ENCODE results near the gene KCNJ6.

Gene KCNJ6

DNA sequence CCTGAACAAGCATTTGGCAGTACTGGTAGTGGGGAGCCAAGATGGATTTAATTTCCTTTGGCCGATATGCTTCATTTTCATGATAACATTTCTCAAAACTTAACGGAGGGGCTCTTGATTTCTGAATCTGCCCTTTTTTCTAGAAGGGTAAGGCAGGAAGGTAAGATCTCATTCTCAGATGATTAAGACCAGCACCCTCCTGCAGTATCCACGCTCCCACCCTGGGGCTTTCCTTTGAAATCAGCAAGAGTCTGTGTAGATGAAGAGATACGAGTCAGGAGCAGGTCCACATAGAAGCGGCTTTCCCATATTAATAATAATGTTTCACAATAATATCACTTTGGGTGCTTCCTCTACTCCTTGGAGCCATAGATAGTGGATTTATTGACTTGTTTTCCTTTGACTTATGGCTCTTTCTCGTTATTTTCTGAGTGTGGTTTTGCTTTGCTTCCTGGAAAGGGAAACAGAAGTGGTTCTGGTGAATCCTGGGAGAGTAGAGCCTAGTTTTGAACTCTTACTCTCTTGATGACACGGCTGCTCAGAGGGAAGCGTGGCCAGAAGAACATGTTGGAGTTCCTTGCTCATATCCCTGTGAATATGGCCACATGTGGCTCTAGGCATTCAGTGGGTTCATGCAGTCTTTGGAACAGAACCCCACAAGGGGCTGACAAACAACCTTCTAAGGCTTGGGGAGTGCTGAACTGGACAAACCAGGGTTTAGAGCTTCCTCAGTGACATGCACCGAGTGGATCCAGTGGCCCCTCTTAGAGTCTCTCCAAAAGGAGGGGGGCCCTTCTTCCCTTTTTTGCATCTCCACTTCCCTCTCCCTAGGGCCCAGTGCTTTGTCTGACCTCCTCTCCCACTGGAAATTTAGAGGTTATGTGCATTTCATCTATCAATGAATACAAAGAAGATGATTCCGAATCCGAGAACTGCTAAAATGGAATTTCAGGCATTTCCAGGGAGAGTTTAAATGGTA is 354.0 kb downstream of the KCNJ6 start:
- Histone ChIP-seq H3K27ac (no peak overlapping the region), H3K4me3 (ENCODE audit: low read depth in 1 of 2, low read length in 1 of 2) (no peak overlapping the region), H3K36me3 (no peaks in the 10 kb centered on the region), H3K9me3 (no peaks in the 10 kb centered on the region), H3K27me3 (no peaks in the 10 kb centered on the region), H3K4me1 (ENCODE audit: control insufficient read depth in 1 of 2, insufficient read depth in 1 of 2, low read depth in 1 of 2, low read length in 1 of 2) (peaks cover 15 to 16% of the 10 kb centered on the region in 2 experiments)
- TF ChIP-seq, protein P1, sequence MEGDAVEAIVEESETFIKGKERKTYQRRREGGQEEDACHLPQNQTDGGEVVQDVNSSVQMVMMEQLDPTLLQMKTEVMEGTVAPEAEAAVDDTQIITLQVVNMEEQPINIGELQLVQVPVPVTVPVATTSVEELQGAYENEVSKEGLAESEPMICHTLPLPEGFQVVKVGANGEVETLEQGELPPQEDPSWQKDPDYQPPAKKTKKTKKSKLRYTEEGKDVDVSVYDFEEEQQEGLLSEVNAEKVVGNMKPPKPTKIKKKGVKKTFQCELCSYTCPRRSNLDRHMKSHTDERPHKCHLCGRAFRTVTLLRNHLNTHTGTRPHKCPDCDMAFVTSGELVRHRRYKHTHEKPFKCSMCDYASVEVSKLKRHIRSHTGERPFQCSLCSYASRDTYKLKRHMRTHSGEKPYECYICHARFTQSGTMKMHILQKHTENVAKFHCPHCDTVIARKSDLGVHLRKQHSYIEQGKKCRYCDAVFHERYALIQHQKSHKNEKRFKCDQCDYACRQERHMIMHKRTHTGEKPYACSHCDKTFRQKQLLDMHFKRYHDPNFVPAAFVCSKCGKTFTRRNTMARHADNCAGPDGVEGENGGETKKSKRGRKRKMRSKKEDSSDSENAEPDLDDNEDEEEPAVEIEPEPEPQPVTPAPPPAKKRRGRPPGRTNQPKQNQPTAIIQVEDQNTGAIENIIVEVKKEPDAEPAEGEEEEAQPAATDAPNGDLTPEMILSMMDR (IDR thresholded peaks at IDR 0.05), result no peak

DNA sequence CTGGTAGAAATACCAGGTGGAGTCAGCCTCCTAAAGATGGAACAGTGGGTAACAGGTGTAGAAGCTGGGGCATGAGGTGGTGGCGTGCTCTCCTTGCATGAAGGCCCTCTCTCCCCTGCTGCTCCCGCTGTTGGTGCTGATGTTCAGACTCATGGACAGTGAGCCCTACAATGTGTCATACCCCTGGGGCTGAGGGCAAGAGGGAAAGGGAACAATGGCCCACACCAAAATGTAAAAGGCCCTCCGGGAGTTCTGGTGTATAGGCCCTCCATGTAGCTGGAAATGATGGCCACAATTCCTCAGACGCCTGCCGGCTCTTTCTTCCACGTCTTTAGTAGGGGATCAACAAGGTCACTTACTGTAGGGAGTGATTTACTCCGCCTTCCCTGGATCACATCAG is 354.8 kb downstream of the KCNJ6 start:
- no peak overlapping the region for H3K27ac ChIP-seq

DNA sequence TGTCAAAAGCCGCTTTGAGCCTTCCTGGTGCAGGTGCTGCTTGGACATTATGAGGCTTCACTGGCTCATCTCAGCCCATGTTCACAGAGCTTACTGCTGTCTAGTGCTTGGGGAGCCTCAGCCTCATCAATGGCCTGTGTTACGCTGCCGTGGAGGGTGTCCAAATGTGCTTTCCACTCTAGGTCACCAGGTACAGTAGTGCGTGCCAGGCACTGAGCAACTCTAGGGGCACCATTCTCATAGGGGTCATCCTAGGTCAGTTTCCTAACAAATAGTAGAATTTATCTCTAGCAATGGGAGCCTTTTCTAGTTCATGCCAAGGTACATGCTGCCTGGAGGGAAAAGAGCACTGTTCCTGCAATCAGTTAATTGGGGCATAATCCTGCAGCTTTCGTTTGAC is 355.9 kb downstream of the KCNJ6 start:
- no peaks in the 10 kb centered on the region for H3K27me3 ChIP-seq
- no peaks in the 10 kb centered on the region for H3K9me3 ChIP-seq
- no peaks in the 10 kb centered on the region for H3K36me3 ChIP-seq

More for the DNA sequence above, 354.8 kb downstream of the KCNJ6 start:
- Histone ChIP-seq H3K4me1 (ENCODE audit: control insufficient read depth in 1 of 2, insufficient read depth in 1 of 2, low read depth in 1 of 2, low read length in 1 of 2) (peaks cover 15 to 16% of the 10 kb centered on the region in 2 experiments), H3K4me3 (ENCODE audit: low read depth in 1 of 2, low read length in 1 of 2) (no peak overlapping the region), H3K36me3 (no peaks in the 10 kb centered on the region), H3K27me3 (no peaks in the 10 kb centered on the region), H3K9me3 (no peaks in the 10 kb centered on the region)
- TF ChIP-seq, protein P1 (IDR thresholded peaks at IDR 0.05), result no peak

DNA sequence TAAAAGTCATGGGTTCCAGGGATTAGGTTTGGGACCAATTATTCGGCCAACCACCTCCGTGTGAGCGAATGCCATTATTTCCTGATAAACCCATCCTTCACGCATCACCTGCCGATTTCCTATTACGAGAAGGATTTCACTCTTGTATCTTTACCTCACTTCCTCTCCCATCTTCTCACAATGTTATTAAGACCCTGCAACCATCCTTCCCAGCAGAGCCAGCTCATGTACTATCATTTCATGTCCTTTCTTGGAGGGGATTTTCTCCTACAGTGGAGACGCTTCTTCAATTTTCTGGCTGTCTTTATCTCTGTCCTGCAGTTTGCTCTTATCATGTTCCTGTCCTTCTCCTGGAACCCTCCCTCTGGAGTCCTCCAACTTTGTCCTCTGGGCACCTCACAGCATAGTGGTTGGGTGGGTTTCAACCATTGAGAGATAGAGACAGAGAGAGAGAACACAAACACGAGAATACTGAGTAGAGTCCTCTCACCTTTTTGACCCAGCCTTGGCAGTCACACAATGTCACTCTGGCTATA is 357.5 kb downstream of the KCNJ6 start:
- H3K4me3 ChIP-seq (ENCODE audit: low read depth in 1 of 2, low read length in 1 of 2), result no peak overlapping the region
- no peak overlapping the region for H3K27ac ChIP-seq
- no peaks in the 10 kb centered on the region for H3K27me3 ChIP-seq
- TF ChIP-seq, protein P1 (IDR thresholded peaks at IDR 0.05), result no peak
- H3K36me3 ChIP-seq, result no peaks in the 10 kb centered on the region
- H3K4me1 ChIP-seq (ENCODE audit: control insufficient read depth in 1 of 2, insufficient read depth in 1 of 2, low read depth in 1 of 2, low read length in 1 of 2), result peaks cover 5 to 6% of the 10 kb centered on the region in 2 experiments
- no peaks in the 10 kb centered on the region for H3K9me3 ChIP-seq

More for the DNA sequence above, 355.9 kb downstream of the KCNJ6 start:
- H3K4me1 ChIP-seq (ENCODE audit: control insufficient read depth in 1 of 2, insufficient read depth in 1 of 2, low read depth in 1 of 2, low read length in 1 of 2), result peaks cover 15 to 16% of the 10 kb centered on the region in 2 experiments
- no peak overlapping the region for H3K4me3 ChIP-seq (ENCODE audit: low read depth in 1 of 2, low read length in 1 of 2)
- H3K27ac ChIP-seq, result no peak overlapping the region
- TF ChIP-seq, protein P1 (IDR thresholded peaks at IDR 0.05), result no peak
